ENCODE results near the gene MRPL52.

GRCh38 chr14:22780941-22781300 is 48.8 kb upstream of the MRPL52 start:
- TF ChIP-seq CTCF (IDR thresholded peaks at IDR 0.05): no peak
- TF ChIP-seq POLR2A (IDR thresholded peaks at IDR 0.05): no peak

Measured in lower leg skin (tissue), 3 donors.